A549 treated with AZD9567 at 1 μM for 4 hours (cell line): ENCODE data around the gene ECSCR. TPM values are rescaled to one million over a fixed set of nuclear protein-coding genes. Genes with fewer than 3 reads are reported as not detected.

Experiments
- total RNA-seq: library from RNA; stranded (reverse); fragments of 200-300 nt; extraction: Qiagen RNA extraction; gene quantifications from 5 replicates; pipeline ENCODE4 v1.2.3, GENCODE V29; 2022; ENCODE audit not compliant: insufficient read depth

The ECSCR gene, protein sequence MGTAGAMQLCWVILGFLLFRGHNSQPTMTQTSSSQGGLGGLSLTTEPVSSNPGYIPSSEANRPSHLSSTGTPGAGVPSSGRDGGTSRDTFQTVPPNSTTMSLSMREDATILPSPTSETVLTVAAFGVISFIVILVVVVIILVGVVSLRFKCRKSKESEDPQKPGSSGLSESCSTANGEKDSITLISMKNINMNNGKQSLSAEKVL
- total RNA-seq: not detected in 5 replicates

DNA sequence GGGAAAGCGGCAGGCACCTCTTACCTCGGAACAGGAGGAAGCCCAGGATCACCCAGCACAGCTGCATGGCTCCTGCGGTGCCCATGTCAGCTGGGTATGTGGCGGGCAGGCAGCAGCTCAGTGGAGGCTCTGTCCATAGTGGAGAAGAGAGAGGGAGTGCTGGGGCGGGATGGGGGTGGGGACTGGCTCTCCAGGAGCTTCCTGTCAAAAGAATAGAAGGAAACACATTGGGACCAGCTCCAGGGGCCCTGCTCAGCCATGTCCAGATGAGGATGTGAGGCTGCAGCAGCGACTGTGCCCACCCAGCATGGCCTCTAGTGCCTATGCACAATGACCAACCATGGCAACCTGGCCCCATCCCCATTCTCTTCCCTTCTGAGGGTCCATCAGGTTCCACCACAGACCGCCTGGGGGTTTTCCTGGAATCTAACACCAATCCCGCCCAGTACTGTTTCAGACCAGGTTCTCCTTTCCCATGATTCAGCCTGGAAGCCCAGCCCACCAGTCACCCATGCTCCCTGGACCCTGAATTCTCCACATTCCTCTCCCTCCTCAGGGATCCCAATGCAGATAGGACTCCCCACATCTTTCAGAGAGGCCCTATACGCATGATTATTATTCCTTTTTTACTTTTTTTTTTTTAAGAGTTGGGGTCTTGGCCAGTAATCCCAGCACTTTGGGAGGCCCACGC lies at the start of gene ECSCR:
TSS of gene ECSCR (minus strand) at position 158 of the 691 bp plus-strand sequence. CDS start at position 85, 73 bp downstream.

DNA sequence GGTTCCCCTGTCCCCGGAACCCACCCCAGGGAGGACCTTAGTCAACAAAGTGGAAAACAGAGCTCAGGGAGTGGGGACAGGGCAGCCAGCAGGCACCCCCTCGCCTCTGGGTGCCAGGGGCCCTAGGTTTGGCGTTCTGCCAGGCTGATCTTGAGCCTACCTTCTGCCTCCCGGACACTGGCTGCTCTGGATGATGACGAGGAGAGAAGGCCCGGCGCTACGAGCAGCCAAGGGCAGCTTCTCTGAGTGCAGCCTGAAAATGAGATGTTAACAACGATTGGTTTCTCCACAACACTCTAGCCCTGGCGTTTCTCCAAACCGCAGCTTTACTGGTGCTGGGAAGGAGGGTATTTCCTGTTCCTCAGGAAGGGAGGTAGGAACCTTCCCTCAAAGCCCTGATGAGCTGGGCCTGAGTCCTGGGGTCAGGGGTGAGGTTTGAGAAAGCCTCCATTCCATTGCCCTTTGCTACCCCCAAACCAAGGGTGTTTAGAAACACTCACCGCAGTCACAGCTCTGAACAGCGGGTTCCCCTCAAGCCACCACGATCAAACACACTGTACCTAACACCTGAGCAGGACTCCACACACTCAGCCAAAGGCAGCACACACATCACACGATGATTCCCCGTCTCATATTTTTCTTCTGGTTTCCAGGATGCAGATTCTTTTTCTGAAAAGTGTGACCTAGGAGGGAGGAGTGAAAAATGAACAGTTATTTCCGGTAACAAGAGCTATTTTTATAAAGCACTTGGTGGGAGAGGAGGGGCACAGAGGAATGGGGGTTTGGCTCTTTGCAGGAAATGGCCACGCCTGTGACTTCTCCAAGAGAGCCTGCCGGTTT lies 19.7 kb upstream of the ECSCR start, which contains the start of gene STING1:
TSS of gene STING1 (minus strand) at position 709 of the 840 bp plus-strand sequence. CDS start 1,054 bp downstream, outside the sequence.

GRCh38 chr5:139470821-139471300 lies 8.3 kb upstream of the ECSCR start, which contains the start of gene SMIM33:
Gene SMIM33, plus strand, starts transcription at chr5:139471004. Its CDS starts 118 bp downstream, at chr5:139471122.

DNA sequence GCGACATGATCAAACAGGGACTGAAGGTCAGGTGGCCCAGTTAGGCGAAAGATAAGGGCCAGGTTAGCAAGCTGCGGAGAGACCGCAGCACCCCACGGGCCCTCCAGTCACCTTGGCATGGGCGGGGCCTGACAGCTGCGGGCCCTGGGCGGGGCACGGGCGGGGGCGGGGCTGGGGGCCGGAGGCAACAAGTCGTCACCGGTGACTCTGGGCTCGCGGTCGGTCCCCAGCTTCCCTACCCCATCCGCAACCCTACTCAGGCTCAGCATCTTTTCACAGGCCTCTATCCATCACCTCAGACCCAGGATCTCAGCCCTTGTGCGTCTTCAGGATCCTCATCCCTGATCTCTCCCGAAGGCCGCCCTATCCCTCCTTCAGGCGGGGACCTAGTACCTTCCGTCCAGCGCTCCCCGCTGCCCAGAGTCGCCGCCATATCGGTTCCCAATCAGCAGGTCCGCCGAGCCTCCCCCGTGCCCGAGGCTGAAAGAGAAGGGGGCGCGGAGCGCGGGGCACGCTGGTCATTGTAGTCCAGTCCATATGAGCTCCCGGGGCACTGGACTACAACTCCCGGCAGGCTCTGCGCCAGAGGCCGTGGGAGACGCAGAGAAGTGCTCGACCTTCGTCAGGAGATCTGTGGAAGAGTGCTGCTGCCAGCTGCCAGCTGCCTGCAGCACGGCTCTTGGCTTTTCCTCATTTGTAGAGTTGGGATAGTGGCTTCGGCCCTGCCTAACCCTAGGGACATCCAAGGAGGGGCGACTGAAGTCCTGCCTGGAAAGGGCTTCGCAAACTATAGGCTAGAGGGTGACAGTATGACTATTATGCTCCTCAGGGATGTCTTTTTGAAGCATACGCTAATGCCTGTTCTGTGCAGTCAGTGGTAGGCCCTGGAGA lies 23.3 kb downstream of the ECSCR start, which contains the start of gene DNAJC18:
TSS of gene DNAJC18 (minus strand) at position 513 of the 891 bp plus-strand sequence. CDS start at position 433, 80 bp downstream.

GRCh38 chr5:139403787-139404483 lies 58.6 kb downstream of the ECSCR start, which contains the start of gene SPATA24:
Gene SPATA24, minus strand, starts transcription at chr5:139404089. Its CDS starts 29 bp downstream, at chr5:139404060.

Other genes starting within 250 kb of the ECSCR start
- 136 to 195 TPM (median 189 TPM) in 5 replicates for gene MATR3, start 169.0 kb downstream of the ECSCR start, total RNA-seq
- gene PAIP2, start 120.9 kb downstream of the ECSCR start, total RNA-seq: 81.4 to 98.0 TPM (median 87.0 TPM) in 5 replicates
- gene SLC23A1, start 79.4 kb downstream of the ECSCR start, total RNA-seq: 1.1 to 1.9 TPM (median 1.6 TPM) in 4 of 5 replicates, not detected in the other
- gene MZB1, start 72.8 kb downstream of the ECSCR start, total RNA-seq: 0.09 TPM in 1 of 5 replicates, not detected in the others
- gene PROB1, start 67.6 kb downstream of the ECSCR start, total RNA-seq: 0.16 to 0.31 TPM (median 0.28 TPM) in 4 of 5 replicates, not detected in the other
- 3.0 to 5.7 TPM (median 5.0 TPM) in 5 replicates for gene SPATA24, start 58.7 kb downstream of the ECSCR start, total RNA-seq
- 5.7 to 9.2 TPM (median 8.6 TPM) in 5 replicates for gene DNAJC18, start 23.2 kb downstream of the ECSCR start, total RNA-seq
- gene SMIM33, start 8.3 kb upstream of the ECSCR start, total RNA-seq: not detected in 5 replicates
- 0.63 to 1.00 TPM (median 0.80 TPM) in 4 of 5 replicates, not detected in the other for gene STING1, start 20.0 kb upstream of the ECSCR start, total RNA-seq
- gene UBE2D2, start 98.6 kb upstream of the ECSCR start, total RNA-seq: 136 to 182 TPM (median 171 TPM) in 5 replicates
- gene CXXC5, start 185.6 kb upstream of the ECSCR start, total RNA-seq: 8.9 to 15.1 TPM (median 14.9 TPM) in 5 replicates